ENCODE measurements around the gene MAB21L4. TPM values are rescaled to one million over a fixed set of nuclear protein-coding genes. Genes with fewer than 3 reads are reported as not detected.

The MAB21L4 gene
- not detected in 2 replicates for total RNA-seq
- not detected in 2 replicates for polyA plus RNA-seq
- not detected in 2 replicates for polyA plus RNA-seq (2011; cell fraction: cytosol; rRNA removed)
- not detected in 2 replicates for polyA plus RNA-seq (2011; cell fraction: nucleus; rRNA removed)
- not detected in 2 replicates for polyA plus RNA-seq (2012)
- polyA minus RNA-seq, result not detected in 2 replicates
- not detected for polyA minus RNA-seq (2011; cell fraction: cytosol; rRNA and poly(A)+ RNA removed)
- not detected in 2 replicates for polyA minus RNA-seq (2011; cell fraction: nucleus; rRNA and poly(A)+ RNA removed)
- Bru-seq, nascent RNA, result not detected
- BruChase-seq, experiment 1, labeled RNA remaining after a 6-hour chase, result not detected
- not detected for BruChase-seq, experiment 2, labeled RNA remaining after a 2-hour chase
- long read RNA-seq, result 0 reads

DNA sequence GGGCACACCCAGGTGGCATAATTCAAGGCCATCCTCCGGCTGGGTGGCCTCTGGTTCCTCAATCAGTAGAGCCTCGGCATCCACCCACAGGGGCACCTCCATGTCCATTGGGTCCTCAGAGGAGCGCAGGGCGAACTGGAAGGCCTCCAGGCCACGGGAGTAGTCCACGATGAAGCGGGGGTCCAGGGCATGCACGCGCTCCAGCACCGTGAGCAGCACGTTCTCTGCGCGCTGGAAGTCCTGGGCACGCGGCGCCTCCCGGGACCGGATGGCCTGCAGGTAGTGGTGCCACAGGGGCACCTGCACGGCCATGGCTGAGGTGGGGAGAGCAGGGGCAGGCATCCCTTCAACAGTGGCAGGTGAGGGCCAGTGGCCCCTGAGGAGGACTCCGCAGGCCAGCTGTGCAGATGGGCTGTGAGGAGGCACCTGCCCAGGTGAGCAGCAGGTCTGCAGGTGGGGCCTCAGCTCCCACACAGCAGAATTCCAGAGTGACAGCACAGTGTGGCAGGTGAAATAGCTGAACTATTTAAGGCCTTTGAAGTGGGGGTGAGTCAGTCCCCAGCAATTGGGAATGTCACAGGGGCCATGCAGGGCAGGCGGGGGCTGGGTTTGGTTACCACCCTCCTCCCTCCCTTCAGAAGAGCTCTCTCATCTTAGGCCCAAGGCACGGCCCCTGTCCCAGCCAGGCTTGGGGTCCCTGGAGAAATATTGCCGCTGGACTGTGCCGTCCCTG, at the start of gene MAB21L4:
MAB21L4 (minus strand) TSS at position 501 of the 733 bp plus-strand sequence; CDS start at position 342, 159 bp downstream.
- ChIA-PET CTCF (interaction anchor here (1.1 to 4.6 kb wide), 3 partner anchors 17 to 29 kb away, joined by 4 to 40 read pairs (median 4); no protein-coding TSS in a partner anchor), POLR2A (no interaction called here)
- no peak within 1 kb of the TSS for H3K27ac ChIP-seq (ENCODE audit: insufficient read depth, low read depth, low read length)
- H3K4me3 ChIP-seq (replicated peaks in 1 of 3; ENCODE audit: insufficient read depth in 1 of 3, low read depth in 1 of 3, low read length in 3 of 3), result no peak within 1 kb of the TSS
- DNase-seq (ENCODE audit: low read depth, low spot score) (no peak), FAIRE-seq (no peak)
- no peaks in the 10 kb centered on the region for H4K20me1 ChIP-seq (replicated peaks; ENCODE audit: control insufficient read depth, extremely low read depth, insufficient read depth, low read length)
- H3K79me2 ChIP-seq (ENCODE audit: control insufficient read depth, insufficient read depth, low read length), result no peaks in the 10 kb centered on the region
- no peaks in the 10 kb centered on the region for H3K27me3 ChIP-seq (ENCODE audit: control insufficient read depth in 2 of 2, insufficient read depth in 2 of 2, low read length in 2 of 2)
- no peaks in the 10 kb centered on the region for H3K36me3 ChIP-seq (ENCODE audit: control insufficient read depth in 2 of 2, extremely low read depth in 1 of 2, insufficient read depth in 2 of 2, low read length in 2 of 2)
- dilution Hi-C loops (cut with MboI; ENCODE audit: extremely low pct_ligation_motif_present, low sequenced_read_pairs), result no loop called here
- H3K4me1 ChIP-seq (ENCODE audit: control insufficient read depth, extremely low read depth, insufficient read depth, low read length), result peaks cover 11% of the 10 kb centered on the region
- TF ChIP-seq JUN (IDR thresholded peaks at IDR 0.05; ENCODE audit: borderline replicate concordance, insufficient read depth, insufficient read length, low read depth), result no peak
- TF ChIP-seq, protein P1, sequence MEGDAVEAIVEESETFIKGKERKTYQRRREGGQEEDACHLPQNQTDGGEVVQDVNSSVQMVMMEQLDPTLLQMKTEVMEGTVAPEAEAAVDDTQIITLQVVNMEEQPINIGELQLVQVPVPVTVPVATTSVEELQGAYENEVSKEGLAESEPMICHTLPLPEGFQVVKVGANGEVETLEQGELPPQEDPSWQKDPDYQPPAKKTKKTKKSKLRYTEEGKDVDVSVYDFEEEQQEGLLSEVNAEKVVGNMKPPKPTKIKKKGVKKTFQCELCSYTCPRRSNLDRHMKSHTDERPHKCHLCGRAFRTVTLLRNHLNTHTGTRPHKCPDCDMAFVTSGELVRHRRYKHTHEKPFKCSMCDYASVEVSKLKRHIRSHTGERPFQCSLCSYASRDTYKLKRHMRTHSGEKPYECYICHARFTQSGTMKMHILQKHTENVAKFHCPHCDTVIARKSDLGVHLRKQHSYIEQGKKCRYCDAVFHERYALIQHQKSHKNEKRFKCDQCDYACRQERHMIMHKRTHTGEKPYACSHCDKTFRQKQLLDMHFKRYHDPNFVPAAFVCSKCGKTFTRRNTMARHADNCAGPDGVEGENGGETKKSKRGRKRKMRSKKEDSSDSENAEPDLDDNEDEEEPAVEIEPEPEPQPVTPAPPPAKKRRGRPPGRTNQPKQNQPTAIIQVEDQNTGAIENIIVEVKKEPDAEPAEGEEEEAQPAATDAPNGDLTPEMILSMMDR (IDR thresholded peaks at IDR 0.05; ENCODE audit: extremely low read depth in 1 of 2, insufficient read depth in 1 of 2, low read depth in 1 of 2, low read length in 2 of 2), result no peak
- no peaks in the 10 kb centered on the region for H3K9me1 ChIP-seq (replicated peaks; ENCODE audit: control insufficient read depth, extremely low read depth, insufficient read depth, low read length)
- H2AFZ ChIP-seq (ENCODE audit: low read depth, low read length), result no peak within 1 kb of the TSS
- intact Hi-C loops (cut with micrococcal nuclease), result no loop called here
- no peak within 1 kb of the TSS for H3K4me2 ChIP-seq (ENCODE audit: insufficient read depth, low read length)
- no peaks in the 10 kb centered on the region for H3K9me3 ChIP-seq (replicated peaks; ENCODE audit: control insufficient read depth, insufficient read depth, low read length)
- H3K9ac ChIP-seq (replicated peaks; ENCODE audit: extremely low read depth, insufficient read depth, low read length), result no peak within 1 kb of the TSS
- BruUV-seq (replicated peaks), result no TSS peak

DNA sequence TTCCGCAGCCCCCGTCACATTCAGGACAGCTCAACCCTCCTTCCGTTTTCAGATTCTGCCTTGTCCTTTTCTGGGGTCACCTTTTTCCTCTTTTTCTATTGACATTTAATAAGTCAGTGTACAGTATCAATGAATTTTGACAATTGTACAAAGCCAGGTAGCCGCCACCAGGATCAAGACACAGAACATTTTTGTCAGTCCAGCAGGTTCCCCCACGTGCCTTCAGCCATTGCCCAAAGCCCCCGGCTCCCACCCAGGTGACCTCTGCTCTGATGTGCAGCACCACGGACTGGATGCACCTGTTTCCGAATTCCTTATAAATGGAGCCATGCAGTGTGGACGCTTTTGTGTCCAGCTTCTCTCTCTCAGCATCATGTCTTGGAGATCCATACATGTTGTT, 40.1 kb upstream of the MAB21L4 start:
- TF ChIP-seq JUN (IDR thresholded peaks at IDR 0.05; ENCODE audit: borderline replicate concordance, insufficient read depth, insufficient read length, low read depth) (no peak), GATA2 (IDR thresholded peaks at IDR 0.05; ENCODE audit: insufficient read depth, insufficient read length, low read depth, low read length) (no peak), MYC (IDR thresholded peaks at IDR 0.05; ENCODE audit: low read depth, low read length) (no peak), POLR2A (IDR thresholded peaks at IDR 0.05; ENCODE audit: low read depth, low read length) (no peak), FOS (IDR thresholded peaks at IDR 0.05; ENCODE audit: borderline replicate concordance, insufficient read depth, low read length) (no peak), EZH2 (IDR thresholded peaks at IDR 0.05; ENCODE audit: borderline replicate concordance, low read depth, low read length, severe bottlenecking) (no peak), POLR2AphosphoS5 (IDR thresholded peaks at IDR 0.05; ENCODE audit: insufficient read depth, low read depth, low read length) (no peak)
- TF ChIP-seq, protein P1 (IDR thresholded peaks at IDR 0.05; ENCODE audit: extremely low read depth in 1 of 2, insufficient read depth in 1 of 2, low read depth in 1 of 2, low read length in 2 of 2), result no peak
- TF ChIP-seq, protein P2, sequence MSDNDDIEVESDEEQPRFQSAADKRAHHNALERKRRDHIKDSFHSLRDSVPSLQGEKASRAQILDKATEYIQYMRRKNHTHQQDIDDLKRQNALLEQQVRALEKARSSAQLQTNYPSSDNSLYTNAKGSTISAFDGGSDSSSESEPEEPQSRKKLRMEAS (IDR thresholded peaks at IDR 0.05; ENCODE audit: insufficient read depth, insufficient read length), result no peak
- H4K20me1 ChIP-seq (replicated peaks; ENCODE audit: control insufficient read depth, extremely low read depth, insufficient read depth, low read length), result no peaks in the 10 kb centered on the region
- H3K36me3 ChIP-seq (ENCODE audit: control insufficient read depth in 2 of 2, extremely low read depth in 1 of 2, insufficient read depth in 2 of 2, low read length in 2 of 2), result no peaks in the 10 kb centered on the region
- peaks cover 8 to 28% of the 10 kb centered on the region in 2 experiments for H3K27me3 ChIP-seq (ENCODE audit: control insufficient read depth in 2 of 2, insufficient read depth in 2 of 2, low read length in 2 of 2)
- H3K4me1 ChIP-seq (ENCODE audit: control insufficient read depth, extremely low read depth, insufficient read depth, low read length), result no peaks in the 10 kb centered on the region
- BruUV-seq (replicated peaks), result no TSS peak
- intact Hi-C loops (cut with micrococcal nuclease) (no loop called here), dilution Hi-C loops (cut with MboI; ENCODE audit: extremely low pct_ligation_motif_present, low sequenced_read_pairs) (no loop called here)
- DNase-seq (ENCODE audit: low read depth, low spot score) (no peak), FAIRE-seq (no peak)
- H3K9ac ChIP-seq (replicated peaks; ENCODE audit: extremely low read depth, insufficient read depth, low read length), result no peak overlapping the region
- no peaks in the 10 kb centered on the region for H3K79me2 ChIP-seq (ENCODE audit: control insufficient read depth, insufficient read depth, low read length)
- H3K9me1 ChIP-seq (replicated peaks; ENCODE audit: control insufficient read depth, extremely low read depth, insufficient read depth, low read length), result no peaks in the 10 kb centered on the region
- H3K27ac ChIP-seq (ENCODE audit: insufficient read depth, low read depth, low read length), result no peak overlapping the region
- POLR2A ChIA-PET, result no interaction called here
- H3K4me3 ChIP-seq (replicated peaks in 1 of 3; ENCODE audit: insufficient read depth in 1 of 3, low read depth in 1 of 3, low read length in 3 of 3), result no peak overlapping the region
- H3K4me2 ChIP-seq (ENCODE audit: insufficient read depth, low read length), result no peak overlapping the region
- H2AFZ ChIP-seq (ENCODE audit: low read depth, low read length), result no peak overlapping the region
- no peaks in the 10 kb centered on the region for H3K9me3 ChIP-seq (replicated peaks; ENCODE audit: control insufficient read depth, insufficient read depth, low read length)
- CTCF ChIA-PET, result no interaction called here

All from endothelial cell of umbilical vein (primary cell).